Suppressor macrophage treated with lipopolysaccharide for 4 hours (primary cell): Measurements from ENCODE around the gene PLXDC2.
"Not testable (repeated sequence)": the region's sequence is repeated elsewhere in the genome, so short reads cannot be mapped to it uniquely, and the experiment has no call there.

Experiments
- DNase-seq: peaks from one replicate; pipeline ENCODE4 v3.0.0-alpha.2; 2020

Gene PLXDC2

GRCh38 chr10:19986591-19986990, 170.4 kb downstream of the PLXDC2 start:
- no peak for DNase-seq

DNA sequence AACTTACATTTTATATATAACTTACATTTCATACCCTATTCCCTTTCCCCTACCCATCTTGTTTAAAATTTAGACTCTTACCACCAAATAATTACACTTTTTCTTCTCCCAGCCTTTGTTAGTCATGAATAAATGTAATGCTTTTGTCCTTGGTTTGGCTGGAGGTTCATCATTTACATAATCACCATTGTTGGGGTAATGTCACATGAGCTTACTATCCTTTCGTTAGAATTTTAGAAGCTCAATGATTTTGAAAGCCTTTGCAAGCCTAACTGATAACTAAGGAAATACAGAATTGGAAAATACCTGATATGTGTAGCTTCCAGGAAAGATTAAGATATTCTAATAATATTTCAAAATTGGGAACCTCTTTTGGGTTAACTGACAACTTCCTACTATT, 171.7 kb downstream of the PLXDC2 start:
- DNase-seq = no peak

- peak; percentile 49 for DNase-seq
Observed at GRCh38 chr10:19993714-19994315, 177.6 kb downstream of the PLXDC2 start.

GRCh38 chr10:19998482-19998881, 182.2 kb downstream of the PLXDC2 start:
- DNase-seq = no peak

DNA sequence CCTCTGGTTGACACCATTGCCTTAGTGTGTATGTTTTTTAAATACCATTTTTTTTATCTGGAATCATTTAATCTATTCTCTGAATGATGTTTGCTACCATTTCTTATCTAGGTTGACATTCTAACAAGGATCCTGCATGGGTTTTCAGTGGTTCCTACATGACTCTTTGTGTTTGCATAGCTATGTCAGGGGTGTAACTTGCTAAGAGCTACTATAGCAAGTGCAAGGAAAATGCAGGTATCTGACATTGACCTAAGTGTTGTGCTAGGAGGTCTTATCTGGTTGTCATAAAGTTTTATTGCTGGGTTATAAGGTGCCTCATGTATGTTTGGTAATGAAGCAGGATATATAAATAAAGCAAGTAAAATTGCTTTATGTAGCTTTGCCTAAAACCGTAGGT, 183.2 kb downstream of the PLXDC2 start:
- DNase-seq = no peak

- DNase-seq = peak; percentile 29
Observed at GRCh38 chr10:20002026-20002425, 185.8 kb downstream of the PLXDC2 start.

GRCh38 chr10:20002657-20003056, 186.4 kb downstream of the PLXDC2 start:
- DNase-seq = no peak

DNA sequence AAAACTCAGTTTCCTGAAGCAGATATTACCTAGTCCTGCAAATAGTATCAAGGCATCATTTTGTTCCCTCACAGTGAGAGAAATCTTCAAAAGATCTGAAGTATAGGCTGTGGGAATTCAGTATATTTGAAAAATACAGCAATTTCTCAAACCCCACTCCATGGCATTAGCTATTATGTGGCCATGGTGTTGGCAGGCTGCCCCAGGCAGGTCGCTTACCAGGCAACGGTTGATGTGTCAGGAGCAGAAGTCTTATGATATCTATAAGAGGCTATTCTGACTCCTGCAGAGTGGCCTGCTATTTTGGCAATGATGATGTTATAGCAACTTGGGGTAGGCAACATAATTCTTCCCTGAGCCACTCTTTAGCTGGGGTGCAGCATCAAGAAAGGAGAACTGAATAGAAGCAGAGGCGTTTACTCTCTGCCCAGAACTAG, 187.9 kb downstream of the PLXDC2 start:
- peak; percentile 85 for DNase-seq

GRCh38 chr10:20005638-20006037, 189.4 kb downstream of the PLXDC2 start:
- DNase-seq = no peak

DNA sequence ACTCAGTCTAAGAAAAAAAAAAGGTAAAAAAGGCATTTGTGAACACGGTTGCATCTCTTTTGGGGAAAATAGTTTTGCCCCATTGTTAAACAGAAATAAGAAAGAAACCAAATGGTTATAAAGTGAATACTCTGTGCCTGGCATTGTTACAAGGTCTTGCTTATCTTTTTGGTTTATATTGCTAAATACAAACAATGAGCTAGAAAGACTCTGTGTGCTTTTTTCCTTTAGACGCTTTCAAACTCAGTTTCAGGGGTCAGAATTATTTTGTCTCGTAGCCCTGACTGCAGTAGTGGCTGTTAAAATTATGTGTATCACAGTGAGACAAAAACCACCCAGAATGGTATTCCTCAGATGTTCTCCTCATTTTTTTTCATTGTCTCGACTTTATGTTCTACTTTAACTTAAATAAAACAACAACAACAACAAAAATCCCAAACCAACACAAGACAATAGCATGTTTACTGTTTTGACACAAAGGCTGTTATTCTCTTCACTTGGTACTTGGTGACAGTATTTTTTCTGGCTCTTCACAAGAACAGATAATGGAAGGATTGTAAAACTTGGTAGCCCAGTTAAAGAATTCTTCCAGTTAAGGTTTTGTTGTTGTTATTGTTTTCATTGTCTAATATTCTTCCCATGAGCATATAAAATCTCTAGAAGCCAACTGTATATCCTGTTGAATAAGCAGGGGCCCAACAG, 190.1 kb downstream of the PLXDC2 start:
- no peak for DNase-seq

DNA sequence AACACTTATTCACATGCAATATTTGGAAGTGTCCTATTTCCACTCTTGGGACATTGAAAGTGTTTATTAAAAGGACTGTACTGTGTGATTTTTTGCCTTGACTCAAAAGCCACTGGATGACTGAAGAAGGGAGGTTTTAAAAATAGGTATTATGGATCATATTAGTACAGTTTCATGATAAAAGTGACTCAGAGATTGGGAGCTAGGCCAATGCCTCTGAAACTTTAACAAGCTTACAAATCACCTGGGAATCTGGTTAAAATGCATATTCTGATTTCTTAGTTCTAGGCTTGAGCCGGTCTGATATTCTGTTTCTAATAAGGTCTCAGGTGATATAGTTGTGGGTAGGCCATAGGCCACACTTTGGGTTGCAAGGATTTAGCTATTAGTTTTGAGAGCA, 191.2 kb downstream of the PLXDC2 start:
- no peak for DNase-seq

DNA sequence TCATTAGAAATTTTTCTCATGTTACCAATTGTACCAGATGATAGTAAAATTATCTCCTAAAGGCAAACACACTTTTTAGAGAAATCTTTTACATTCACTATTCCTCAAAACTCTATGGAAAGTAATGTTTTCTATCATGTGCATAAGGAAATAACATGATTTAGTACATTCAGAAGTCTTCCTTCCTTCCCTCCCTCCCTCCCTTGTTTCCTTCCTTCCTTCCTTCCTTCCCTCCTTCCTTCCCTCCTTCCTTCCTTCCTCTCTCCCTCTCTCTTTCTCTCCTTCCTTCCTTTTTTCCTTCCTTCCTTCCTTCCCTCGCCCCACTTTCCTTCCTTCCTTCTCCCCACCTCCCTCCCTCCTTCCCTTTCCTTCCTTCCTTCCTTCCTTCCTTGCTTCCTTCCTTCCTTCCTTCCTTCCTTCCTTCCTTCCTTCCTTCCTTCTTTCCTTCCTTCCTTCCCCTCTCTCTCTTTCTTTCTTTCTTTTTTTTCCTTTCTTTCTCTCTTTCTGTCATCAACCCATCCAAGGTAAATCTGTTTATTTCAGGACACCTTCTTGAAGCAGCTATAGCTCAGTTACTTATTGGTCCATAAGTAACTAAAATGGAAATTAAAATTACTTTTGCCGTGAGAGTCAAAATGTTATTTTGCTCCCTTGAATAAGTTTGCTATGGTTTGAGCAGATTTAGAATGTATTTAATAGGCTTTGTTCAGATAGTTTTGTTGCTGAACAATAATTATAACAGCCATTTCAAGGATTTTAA, 197.9 kb downstream of the PLXDC2 start:
- no peak for DNase-seq

DNA sequence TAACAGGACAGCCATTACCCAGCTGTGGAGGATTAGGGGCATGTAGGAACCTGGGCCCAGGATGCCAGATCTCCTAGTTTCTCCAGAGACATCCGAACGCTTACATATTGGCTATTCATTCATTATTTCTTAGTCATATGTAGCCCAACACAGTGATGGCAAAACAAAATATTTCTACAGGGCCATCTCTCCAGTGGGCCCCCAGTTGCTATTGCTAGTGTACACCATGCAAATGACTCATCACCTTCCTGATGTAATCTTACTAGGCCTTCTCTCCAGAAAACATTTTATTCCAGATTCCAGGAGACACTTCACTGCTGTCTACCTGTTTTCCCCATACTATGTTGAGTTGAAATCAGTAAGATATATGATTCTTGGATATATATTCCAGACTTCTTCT, 201.7 kb downstream of the PLXDC2 start:
- peak; percentile 24 for DNase-seq

- no peak for DNase-seq
Observed at GRCh38 chr10:20020677-20021076, 204.4 kb downstream of the PLXDC2 start.

DNA sequence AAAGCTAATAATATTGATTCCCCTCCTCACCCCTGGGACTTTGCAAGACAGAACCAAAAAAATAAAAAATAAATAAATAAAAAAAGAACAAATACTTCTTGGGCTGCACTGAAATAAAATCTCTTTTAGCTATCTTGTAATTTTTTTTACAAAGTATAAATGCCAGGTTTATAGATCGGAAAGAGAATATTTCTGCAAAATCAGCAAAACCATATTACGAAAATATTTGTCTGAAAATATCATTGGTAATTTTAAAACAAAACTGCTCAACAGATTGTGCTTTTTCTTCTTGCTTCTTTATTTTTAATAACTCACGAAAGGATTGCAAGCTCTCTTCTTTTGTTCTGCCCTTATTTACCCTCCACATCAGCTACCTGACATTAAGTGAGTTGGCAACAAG, 213.3 kb downstream of the PLXDC2 start:
- DNase-seq = no peak

DNA sequence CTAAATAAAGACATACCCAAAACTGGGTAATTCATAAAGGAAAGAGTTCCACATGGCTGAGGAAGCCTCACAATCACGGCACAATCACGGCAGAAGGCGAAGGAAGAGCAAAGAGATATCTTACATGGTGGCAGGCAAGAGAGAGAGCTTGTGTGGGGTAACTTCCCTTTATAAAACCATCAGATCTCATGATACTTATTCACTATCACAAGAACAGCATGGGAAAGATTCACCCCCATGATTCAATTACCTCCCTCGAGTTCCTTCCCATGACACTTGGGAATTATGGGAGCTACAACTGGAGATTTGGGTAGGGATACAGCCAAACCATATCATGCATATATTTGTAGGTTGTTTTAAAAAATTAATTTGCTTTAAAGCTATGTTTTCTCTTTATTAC, 217.2 kb downstream of the PLXDC2 start:
- DNase-seq = no peak

DNA sequence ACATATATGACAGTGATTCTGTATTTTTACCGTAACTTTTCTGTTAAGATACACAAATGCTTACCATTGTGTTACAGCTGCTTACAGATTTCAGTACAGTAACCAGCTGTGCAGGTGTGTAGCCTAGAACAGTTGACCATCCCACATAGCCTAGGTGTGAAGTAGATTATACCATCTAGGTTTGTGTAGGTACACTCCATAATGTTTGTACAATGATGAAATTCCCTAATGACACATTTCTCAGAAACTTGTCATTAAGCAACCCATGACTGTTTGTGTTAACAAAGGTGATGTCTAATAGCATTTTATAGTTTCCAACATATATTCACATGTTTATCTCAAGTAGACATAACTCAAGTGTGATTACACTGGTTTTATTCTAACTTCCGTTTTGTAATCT, 218.5 kb downstream of the PLXDC2 start:
- DNase-seq = no peak

- peak; percentile 35 for DNase-seq
Observed at GRCh38 chr10:20040012-20040411, 223.8 kb downstream of the PLXDC2 start.

DNA sequence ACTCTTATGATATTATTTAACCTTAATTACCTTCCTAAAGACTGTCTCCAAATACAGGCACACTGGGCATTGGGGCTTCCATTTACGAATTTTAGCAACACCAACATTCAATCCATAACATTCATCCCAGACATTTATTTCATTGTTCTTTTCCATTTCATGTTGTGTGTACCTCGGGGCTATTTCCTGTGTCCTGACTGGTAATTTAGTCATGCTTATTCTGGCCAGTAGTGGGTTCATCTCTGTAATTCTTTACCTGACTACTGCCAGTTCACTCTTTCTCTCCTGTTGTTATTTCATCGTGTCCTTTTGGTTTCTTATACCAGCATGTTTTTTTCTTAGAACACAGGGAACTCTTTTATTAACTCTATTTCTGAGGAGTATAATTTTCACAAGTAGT, 225.7 kb downstream of the PLXDC2 start:
- no peak for DNase-seq

DNA sequence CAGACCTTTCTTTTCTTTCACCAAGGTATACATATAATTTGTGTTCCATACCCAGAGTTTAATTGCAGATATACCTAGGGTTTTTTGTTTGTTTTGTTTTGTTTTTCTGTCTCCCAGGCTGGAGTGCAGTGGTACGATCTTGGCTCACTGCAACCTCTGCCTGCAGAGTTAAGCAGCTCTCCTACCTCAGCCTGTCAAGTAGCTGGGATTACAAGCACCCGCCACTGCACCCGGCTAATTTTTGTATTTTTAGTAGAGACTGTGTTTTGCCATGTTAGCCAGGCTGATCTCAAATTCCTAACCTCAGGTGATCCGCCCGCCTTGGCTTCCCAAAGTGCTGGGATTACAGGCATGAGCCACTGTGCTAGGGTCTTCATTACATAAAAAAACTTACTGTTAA, 228.9 kb downstream of the PLXDC2 start:
- not testable (repeated sequence) for DNase-seq

DNA sequence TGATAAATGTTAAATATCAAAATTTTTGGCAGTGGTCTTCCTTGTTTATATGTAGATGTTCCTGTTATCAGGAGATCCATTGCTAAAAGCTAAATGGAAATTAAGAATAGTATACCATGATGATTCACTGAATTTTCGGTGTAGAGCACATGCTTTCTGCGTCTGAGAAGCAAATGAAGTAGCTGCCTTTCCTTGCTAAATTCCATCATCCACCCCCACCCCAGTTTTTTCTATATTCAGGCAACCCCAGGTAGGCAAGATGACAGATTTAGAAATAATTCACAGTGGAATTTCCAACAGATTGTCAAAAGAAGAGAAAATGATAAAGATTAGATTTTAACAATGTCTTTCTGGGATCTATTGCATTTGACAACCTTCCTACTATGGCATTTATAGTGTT, 231.9 kb downstream of the PLXDC2 start:
- DNase-seq = no peak

DNA sequence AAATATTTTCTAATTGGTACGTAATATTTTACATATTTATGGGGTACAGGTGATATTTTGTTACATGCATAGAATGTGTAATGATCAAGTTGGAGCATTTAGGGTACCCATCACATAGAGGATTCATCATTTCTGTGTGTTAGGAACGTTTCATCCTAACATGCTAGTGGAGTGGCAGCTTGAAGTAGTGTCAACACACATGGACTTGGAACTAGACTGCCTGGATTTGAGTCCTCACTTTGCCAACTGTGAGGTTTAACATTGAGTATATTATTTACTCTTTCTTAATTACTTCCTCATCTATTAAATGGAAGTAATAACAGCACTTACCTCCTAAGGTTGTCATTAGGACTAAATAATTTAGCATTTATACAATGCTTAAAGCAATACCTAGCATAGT, 241.9 kb downstream of the PLXDC2 start:
- DNase-seq = no peak

- DNase-seq = no peak
Observed at GRCh38 chr10:20059084-20059835, 243.0 kb downstream of the PLXDC2 start.
